ENCODE measurements around the gene TDRD3.

The TDRD3 gene

GRCh38 chr13:60574735-60575134 lies 177.7 kb downstream of the TDRD3 start:
- no peak for DNase-seq (ENCODE audit: low spot score)
- TF ChIP-seq CTCF (IDR thresholded peaks at IDR 0.05; ENCODE audit: borderline replicate concordance, control extremely low read depth, extremely low read depth, insufficient read depth, missing control alignments), result no peak
- in situ Hi-C loops (cut with MboI; ENCODE audit: low sequenced_read_pairs, unreplicated experiment), result no loop called here

- in situ Hi-C loops (cut with MboI; ENCODE audit: low sequenced_read_pairs, unreplicated experiment), result no loop called here
- no peak for TF ChIP-seq CTCF (IDR thresholded peaks at IDR 0.05; ENCODE audit: borderline replicate concordance, control extremely low read depth, extremely low read depth, insufficient read depth, missing control alignments)
- DNase-seq (ENCODE audit: low spot score), result no peak
Observed at GRCh38 chr13:60575142-60575541, 178.1 kb downstream of the TDRD3 start.

GRCh38 chr13:60577761-60578160 lies 180.7 kb downstream of the TDRD3 start:
- DNase-seq (ENCODE audit: low spot score), result no peak
- TF ChIP-seq CTCF (IDR thresholded peaks at IDR 0.05; ENCODE audit: borderline replicate concordance, control extremely low read depth, extremely low read depth, insufficient read depth, missing control alignments), result no peak
- in situ Hi-C loops (cut with MboI; ENCODE audit: low sequenced_read_pairs, unreplicated experiment), result no loop called here

- no peak for DNase-seq (ENCODE audit: low spot score)
- in situ Hi-C loops (cut with MboI; ENCODE audit: low sequenced_read_pairs, unreplicated experiment), result no loop called here
- TF ChIP-seq CTCF (IDR thresholded peaks at IDR 0.05; ENCODE audit: borderline replicate concordance, control extremely low read depth, extremely low read depth, insufficient read depth, missing control alignments), result no peak
Observed at GRCh38 chr13:60583196-60583888, 186.3 kb downstream of the TDRD3 start.

GRCh38 chr13:60583911-60584753 lies 187.1 kb downstream of the TDRD3 start:
- no peak for DNase-seq (ENCODE audit: low spot score)
- TF ChIP-seq CTCF (IDR thresholded peaks at IDR 0.05; ENCODE audit: borderline replicate concordance, control extremely low read depth, extremely low read depth, insufficient read depth, missing control alignments), result no peak
- in situ Hi-C loops (cut with MboI; ENCODE audit: low sequenced_read_pairs, unreplicated experiment), result no loop called here

GRCh38 chr13:60584976-60585375 lies 188.0 kb downstream of the TDRD3 start:
- no peak for TF ChIP-seq CTCF (IDR thresholded peaks at IDR 0.05; ENCODE audit: borderline replicate concordance, control extremely low read depth, extremely low read depth, insufficient read depth, missing control alignments)
- no peak for DNase-seq (ENCODE audit: low spot score)
- in situ Hi-C loops (cut with MboI; ENCODE audit: low sequenced_read_pairs, unreplicated experiment), result no loop called here
